Femur (tissue), 1 donor: ENCODE data around the gene LSP1.
"Not testable (repeated sequence)": the region's sequence is repeated elsewhere in the genome, so short reads cannot be mapped to it uniquely, and the experiment has no call there.

ENCODE experiments used
- DNase-seq: peaks from one replicate; pipeline ENCODE4 v3.0.0-alpha.2; 2017

The LSP1 gene

DNA sequence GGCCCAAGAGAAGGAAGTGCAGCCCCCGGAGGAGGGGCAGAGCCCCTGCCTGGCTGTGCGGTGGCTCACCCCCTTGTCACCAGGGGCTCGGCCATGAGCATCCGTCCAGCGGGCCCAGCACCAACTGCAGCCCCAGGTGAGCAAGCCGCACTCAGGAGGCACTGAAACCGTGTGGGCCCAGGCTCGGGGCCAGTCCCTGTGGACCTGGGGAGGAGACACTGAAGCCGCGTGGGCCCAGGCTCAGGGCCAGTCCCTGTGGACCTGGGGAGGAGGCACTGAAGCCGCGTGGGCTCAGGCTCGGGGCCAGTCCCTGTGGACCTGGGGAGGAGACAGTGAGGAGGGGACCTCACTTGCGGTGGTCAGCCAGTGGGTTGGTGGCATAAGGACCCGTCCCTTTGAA, 13.9 kb downstream of the LSP1 start:
- no peak for DNase-seq

DNA sequence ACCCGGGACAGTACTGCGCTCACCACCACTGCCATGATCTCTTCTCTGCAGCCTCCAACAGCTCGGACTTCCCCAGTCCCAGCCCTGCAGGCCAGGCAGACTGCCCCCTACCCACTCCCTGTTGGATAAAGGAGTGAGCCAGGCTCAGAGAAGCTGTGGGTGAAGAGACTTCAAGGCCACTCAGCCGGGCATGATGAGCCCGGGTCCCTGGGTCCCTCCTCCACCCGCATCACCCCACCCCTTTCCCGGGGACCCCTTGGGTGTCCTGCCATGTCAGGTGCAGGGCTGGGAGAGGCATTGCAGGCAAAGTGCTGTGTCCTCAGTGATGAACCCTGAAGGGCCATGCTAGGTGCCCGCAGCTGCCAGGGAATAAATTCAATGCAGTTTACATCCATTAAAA, 14.5 kb downstream of the LSP1 start:
- DNase-seq, result no peak

DNA sequence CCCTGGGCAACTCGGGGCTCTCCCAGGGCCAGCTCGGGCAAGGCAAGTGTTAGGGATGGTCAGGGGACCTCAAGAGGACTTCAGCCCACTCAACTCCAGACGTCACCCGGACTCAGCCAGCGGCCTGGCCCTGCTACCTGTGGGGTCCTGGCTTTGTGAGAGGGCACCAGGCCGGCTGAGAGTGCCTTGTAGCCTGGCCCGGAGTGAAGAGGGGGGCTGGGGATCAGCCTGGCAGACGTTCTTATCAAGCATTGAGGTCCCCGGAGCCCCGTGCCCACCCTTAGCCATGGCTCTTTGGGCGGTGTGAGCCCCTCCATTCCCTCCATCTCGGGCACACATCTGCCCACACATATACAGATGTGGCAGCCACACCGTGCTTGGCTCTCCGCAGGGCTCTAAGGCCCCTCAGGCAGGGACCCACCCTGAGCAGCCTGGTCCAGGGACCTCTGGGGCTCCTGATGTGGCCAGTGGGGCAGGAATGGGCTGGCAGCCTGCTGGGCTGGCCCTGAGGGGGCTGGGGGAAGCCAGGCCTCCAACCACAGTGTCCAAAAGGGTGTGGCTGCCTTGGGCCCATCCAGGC, 15.3 kb downstream of the LSP1 start:
- DNase-seq, result no peak

DNA sequence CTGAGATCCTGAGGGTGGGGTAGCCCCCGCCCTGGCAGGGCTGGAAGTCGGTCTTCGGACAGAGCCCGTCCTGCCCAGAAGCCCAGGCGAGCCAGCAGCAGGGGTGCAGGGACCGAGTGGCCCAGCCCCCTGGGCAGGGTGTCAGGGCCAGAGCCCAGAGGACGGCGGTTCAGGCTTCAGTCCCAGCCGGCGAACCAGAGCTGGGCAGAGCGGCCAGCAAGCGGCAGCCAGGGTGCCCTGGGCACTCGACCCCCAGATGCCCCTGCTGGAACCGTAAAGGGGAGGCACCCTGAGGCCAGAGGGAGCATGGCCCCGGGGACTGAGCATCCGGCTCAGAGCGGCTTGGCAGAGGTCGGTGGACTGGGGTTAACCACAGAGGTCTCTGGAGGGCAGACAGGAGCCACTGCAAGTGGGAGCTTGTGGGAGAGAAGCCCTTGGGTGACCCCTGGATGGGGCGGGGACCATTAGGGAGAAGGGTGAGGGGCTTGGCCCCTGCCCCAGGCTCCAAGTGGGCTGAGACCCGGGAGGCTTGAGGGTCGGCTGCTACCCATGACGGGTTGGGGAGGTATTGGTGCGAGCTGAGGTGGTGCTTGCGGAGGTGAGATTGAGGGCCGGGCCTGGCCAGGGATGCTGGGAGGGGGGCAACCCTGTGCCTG, 15.9 kb downstream of the LSP1 start:
- DNase-seq, result no peak

DNA sequence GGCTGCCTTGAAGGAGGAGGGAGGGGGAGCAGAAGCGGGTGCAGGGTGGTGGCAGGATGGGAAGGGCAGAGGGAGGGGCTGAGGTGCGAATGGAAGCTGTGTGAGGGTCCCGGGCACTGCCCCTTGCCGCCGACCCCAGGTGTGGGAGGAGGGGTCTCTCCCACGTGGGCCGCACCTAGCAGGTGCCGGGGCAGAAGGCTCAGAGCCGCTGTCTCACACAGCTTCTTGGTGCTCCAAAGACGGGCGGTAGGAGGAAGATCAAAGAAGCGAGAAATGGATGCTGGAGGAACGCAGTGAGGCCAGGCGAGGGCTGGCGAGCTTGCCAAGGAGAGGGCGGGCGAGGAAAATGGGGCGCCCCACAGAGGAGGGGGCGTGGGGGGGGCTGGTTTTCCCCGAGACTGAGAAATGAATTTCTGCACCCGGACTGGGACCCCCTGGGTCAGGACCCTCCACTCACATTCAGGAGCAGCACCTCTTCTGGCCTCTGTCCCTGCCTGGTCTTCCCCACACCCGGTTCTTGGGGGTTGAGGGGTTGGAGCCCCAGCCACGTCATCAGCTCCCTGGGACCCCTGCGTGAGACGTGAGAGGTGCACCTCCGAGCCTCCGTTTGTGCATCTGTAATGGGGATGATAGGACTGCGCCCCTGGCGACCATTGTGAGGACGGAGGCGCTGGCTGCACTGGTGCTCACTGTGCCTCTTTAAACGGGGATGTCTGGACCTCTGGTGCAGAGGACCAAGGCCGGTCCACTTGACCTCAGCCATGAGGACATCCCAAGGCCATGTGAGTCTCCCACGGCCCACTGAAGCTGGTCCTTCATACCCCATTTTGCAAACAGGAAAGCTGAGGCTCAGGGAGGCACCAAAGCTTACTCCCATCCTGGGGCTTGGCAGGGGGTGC, 16.8 kb downstream of the LSP1 start:
- no peak for DNase-seq

DNA sequence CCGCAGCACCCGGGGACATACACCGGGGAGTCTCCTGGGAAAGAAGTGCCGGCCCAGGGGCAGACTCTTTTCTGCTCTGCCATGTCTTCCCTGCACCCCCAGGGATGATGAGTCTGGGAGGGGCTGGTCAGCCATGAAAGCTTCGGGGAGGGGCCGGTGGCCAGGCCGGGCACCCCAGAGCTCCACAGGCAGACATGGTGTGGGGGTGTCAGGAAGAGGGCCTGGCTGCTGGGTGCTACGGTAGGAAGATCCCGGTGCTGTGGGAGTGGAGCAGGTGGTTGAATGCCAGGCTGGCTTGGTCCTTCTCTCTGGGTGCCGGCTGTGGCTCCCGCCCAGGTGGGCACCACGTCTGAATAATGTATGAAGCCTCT, 17.4 kb downstream of the LSP1 start:
- no peak for DNase-seq

DNA sequence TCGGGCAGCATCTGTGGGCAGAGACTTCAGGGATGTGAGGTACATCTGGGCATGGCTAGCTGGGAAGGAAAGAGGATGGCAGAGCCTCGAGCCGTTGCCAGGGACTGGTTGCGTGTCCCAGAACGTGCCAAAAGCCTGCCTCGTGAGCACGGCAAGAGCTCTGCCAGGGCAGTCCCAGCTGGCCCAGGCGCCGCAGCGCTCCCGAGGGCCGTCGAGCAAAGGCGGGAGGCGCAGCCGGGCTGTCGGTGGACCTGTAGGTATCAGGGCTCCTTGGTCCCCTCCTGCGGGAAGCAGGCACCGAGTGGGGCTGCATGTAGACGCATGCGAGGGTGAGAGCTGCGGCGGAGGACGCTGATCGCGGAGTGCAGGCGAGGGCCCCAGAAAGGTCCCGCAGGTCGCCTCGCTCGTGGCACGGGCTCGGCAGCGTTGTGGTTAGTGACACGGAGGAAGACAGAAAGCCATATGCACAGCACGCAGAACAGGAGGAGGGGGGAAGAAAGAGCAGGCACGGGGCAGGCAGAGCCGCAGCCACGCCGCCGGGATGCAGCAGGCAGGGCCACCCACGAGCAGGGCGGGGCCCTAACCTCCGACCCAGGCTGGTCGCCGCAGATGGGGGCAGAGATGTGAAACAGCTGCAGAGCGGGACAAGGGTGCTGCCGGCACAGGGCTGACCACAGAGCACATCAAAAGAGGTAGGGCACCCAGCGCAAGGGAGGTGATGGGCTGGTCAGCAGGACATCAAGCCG, 18.0 kb downstream of the LSP1 start:
- DNase-seq, result no peak

DNA sequence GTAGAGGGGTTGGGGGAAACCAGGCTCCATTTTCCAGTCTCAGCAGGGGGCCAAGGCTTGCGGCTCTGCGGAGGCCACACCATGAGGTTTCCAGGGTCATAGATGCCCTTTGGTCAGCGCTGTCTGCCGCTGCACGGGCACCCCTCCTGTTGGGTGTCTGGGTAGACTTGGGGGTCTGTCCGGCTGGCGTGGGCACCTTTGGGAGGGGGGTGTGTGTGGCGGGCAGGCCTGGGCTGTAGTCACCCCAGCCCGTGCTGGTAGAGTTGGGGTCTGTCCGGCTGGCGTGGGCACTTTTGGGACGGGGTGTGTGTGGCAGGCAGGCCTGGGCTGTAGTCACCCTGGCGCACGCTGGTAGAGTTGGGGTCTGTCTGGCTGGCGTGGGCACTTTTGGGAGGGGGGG, 18.6 kb downstream of the LSP1 start:
- no peak for DNase-seq

DNA sequence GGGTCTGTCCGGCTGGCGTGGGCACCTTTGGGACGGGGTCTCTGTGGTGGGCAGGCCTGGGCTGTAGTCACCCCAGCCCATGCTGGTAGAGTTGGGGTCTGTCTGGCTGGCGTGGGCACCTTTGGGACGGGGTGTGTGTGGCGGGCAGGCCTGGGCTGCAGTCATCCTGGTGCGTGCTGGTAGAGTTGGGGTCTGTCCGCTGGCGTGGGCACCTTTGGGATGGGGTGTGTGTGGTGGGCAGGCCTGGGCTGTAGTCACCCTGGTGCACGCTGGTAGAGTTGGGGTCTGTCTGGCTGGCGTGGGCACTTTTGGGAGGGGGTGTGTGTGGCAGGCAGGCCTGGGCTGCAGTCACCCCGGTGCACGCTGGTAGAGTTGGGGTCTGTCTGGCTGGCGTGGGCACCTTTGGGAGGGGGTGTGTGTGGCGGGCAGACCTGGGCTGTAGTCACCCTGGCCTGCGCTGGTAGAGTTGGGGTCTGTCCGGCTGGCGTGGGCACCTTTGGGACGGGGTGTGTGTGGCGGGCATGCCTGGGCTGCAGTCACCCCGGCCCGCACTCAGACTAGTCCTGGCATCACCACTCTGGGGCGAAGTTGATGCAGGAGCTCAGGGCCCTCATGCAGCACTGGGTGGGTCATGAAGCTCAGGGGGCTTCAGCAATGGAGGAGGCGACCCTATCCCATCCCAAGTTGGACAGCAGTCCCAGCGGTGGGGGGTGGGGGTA, 19.5 kb downstream of the LSP1 start:
- DNase-seq, result no peak

DNA sequence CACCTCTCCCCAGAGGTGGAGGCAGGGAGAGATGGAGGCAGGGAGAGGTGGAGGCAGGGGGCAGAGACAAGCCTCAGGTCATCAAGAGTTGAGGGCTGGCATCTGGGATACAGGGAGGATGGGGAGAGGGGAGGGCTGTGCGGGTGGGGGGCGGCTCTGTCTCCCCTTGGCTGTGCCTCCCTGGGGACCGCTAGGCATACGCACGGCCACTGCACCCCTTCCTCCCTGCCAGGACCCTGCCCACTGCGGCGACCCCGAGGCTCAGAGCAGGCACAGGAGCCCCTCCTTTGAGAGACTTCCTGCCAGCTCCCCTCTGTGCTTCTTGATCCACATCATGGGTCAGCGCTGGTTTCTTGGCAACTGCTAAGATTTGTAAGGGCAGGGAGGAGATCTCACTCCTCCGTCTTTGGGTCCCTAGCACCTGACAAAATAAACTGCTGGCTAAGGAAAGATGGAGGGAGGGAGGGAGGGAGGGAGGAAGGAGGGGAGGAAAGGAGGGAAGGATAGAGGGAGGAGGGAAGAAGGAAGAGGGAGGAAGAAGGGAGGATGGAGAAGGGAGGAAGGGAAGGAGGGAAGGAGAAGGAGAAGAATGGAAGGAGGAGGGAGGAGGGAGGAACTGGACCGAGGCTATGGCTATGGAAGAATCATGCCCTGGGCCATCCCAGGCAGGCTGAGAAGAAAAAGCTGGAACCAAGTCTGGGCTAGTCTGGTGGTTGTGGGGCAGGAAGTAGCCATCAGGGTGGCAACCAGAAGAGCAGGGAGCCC, 20.3 kb downstream of the LSP1 start:
- peak; percentile 60 for DNase-seq

DNA sequence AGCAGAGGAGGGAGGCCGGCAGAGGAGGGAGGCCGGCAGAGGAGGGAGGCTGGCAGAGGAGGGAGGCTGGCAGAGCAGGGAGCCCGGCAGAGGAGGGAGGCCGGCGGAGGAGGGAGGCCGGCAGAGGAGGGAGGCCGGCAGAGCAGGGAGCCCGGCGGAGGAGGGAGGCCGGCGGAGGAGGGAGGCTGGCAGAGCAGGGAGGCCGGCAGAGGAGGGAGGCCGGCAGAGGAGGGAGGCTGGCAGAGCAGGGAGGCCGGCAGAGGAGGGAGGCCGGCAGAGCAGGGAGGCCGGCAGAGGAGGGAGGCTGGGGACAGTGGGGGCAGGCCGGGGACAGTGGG, 20.9 kb downstream of the LSP1 start:
- DNase-seq, result not testable (repeated sequence)

DNA sequence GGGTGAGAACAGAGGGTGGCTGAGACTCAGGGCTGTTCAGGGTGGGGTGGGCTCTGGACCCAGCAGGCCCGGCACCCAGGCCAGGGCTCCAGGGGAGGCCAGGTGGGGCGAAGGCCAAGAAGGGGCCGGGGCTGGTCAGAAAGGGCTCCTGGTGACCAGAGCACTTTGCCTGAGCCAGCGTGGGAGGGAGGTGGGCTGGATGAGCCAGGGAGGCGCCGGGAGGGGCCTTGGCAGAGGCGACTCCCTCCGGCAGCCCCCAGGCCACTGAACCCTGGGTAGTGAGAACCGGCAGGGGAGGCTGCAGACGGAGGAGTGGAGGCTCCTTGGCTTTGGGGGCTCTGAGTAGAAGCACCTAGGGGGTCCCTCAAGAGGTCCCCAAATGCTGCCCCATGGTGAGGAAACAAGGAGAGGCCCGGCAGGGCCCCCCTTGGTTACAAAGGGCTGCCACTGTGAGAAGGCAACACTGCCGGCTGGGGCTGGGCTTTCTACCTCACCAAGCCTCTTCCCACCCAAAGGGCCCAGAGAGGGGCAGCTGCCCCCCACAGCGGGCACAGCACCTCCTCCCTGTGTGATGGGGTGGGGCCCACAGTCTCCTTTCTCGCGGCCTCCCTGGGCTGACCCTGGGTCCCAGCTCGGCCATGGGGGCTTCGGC, 21.7 kb downstream of the LSP1 start:
- DNase-seq, result not testable (repeated sequence)

DNA sequence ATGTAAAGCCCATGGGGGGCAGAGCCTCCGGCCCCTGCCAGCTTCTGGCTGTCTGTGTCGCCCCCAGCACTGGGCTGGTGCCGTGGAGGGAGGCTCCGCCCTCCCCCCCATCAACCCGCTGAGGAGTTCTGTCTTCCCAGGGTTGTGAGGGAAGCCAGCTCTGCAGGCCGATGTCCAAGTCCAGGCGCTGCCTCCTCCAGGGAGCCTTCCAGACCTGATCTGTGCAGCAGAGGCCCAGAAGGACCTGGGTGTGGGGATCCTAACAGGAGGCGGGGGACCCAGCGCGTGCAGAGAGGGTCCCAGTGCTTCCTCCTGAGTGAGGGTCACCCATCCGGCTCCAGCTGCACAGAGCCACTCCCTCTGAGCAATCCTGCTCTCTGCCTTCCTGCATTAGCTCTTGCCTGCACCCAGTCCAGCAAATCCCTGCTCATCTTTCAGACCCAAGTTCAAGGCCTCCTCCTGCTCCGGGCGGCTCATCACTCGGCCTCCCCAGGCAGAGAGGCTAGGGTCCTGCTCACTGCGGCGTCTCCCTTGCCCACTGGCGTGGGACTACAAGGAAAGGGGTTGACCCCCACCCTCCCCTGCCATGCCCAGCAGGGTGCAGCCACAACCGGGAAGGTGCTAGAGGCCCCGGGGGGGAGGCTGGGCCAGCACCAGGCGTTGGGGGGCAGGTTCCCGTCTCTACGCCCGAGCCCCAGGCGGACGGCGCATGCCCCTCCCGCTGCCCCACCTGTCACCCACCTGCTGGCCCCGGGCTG, 22.4 kb downstream of the LSP1 start:
- peak; percentile 53 for DNase-seq

DNA sequence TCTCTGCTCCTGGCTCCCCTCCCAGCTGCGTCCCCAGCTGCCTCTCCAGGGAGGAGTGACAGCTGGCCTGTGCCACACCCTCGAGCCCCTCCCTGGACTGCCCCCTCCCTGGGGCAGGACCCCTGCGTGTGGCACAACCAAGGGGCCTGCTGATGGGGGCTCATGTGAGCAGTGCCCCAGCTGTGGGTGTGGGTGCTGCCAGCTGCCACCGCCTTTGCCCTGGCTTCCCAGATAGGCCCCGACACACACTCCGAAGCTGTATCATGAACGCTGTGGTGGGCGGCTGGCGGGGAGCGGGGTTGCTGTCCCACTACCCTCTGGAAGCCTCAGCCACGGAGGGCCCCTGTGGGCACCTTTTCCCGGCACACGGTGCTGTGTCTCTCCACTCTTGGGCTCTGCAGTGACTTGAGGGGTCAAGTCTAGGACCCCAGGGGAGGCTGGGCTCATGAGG, 23.0 kb downstream of the LSP1 start:
- DNase-seq, result peak; percentile 55

DNA sequence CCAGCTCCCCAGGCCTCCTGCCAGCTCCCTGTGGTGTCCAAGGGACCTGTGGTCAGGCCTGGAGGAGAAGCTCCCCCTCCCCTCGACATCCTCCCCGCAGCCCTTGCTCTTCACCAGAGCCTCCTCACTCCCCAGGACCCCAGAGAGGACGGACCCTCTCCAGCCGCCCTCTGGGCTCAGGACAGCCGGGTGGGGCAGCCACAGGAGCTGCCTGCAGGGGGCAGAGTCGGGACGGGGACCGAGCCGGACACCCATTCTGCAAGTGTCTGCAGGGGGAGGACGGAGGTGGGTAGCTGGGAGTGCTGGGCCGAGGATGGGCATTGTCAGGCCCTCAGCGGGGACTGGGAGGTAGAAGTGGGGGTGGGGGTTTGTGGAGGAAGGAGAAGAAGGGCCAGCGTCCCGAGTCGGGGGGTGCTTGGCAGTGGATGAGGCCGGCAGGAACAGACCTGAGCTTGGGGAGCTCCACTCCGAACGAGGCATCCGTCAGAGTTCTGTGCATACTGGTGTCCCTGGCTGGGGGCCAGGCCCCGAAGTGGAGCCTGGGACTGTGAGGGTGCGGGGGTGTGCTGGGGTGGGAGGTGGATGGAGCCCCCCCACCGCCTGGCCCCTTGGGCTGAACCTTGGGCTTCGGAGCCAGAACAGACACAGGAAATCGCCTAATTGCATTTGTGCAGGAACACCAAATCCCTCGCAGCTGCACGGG, 23.6 kb downstream of the LSP1 start:
- DNase-seq, result peak; percentile 92

DNA sequence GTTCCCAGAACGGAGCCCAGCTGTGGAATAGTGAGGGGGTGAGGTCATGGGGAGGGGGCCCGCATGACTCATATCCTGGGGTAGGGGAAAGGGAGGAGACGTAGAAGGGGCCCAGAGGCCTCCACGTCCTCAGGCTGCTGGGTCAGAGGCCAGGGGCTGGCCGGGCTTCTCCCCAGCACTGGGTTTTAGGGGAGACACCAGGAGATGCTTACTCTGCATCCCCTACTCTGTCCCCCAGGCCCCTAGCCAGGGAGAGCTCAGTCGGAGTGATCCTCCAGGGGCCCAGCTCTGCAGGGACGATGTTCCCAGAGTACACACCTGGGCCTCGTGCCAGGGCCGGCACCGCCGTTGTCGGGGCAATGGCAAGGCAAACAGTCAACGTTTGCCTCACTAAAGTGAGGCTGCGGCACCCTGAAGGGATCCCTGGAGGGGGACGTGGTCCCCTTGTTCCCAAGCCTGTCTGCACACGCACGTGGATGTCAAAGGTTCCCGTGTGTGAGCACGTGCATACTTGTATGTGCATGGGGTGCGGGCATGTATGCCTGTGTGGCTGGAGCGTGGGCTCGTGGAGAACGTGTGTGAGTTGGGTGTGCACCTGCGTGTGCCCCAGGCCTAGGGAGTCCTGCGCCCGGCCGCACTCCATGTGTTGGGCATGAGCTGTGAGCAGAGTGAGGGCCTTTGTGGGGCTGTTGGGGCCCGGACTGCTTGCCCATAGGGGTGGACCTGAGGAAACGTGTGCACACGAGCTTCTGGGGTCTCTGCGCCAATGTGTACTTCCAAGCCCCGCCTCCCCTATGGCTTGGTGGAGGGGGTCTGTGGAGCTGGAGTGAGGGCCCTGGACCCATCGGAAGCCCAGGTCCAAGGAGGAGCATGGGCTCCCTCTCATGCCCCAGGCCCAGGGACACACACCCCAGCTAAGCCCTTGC, 24.6 kb downstream of the LSP1 start:
- DNase-seq, result peak; percentile 87

DNA sequence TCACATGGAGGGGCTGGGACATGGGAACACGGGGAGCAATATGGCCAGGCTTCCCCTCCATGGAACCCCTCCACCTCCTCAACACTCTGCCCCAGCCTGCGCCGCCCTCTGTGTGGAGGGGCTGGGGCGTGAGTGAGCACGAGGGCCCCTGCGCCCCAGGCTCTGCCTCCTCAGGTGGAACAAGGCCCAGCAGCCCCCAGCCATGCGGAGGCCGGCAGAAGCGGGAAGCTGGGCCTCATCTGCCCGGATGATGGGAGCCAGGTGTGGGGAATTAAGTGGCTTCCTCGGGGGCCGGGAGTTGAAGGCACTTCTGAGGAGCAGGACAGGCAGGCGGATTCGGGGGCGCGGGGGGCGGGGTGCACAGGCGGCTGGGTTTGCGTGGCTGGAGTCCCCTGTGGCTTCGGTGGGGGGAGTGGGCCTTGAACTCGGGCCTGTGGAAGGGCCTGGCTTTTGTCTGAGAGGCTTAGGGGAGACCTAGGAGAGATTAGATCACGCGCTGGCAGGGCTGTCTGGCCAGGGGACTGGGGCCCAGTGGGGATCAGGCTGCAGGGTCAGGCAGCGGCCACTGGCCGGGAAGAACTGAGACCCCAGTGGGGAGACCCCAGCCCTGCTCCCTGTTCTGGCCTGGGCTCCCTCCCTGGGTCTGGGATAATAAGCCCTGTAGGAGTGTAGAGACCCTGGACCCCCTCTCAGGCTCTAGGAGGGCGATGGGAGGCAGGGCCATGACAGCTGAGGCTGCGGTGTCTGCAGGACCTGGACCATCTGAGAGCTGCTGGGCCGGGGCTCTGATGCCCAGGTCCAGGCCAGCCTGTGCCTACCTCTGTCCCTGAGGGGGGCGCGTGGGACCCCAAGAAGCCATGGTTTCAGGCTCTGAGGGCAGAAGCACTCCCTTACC, 25.5 kb downstream of the LSP1 start:
- peak; percentile 89 for DNase-seq
